Muscle layer of colon (tissue), 2 donors: ENCODE data around the gene RAMP1.

Experiments
- H3K27ac ChIP-seq: one replicate; pipeline ENCODE4 v1.7.0; 2013; ENCODE audit warnings: low read depth, mild to moderate bottlenecking, low read length, moderate library complexity
- H3K27me3 ChIP-seq, 2 donors: one replicate each; pipeline ENCODE4 v1.7.0; 2013; ENCODE audit warnings: low read length in 2 of 2, mild to moderate bottlenecking in 2 of 2; ENCODE audit not compliant: insufficient read depth in 2 of 2, control insufficient read depth in 1 of 2
- H3K36me3 ChIP-seq: one replicate; pipeline ENCODE4 v1.7.0; 2013; ENCODE audit warnings: mild to moderate bottlenecking, low read length; ENCODE audit not compliant: insufficient read depth
- H3K4me1 ChIP-seq: one replicate; pipeline ENCODE4 v1.7.0; 2013; ENCODE audit warnings: mild to moderate bottlenecking, low read length; ENCODE audit not compliant: insufficient read depth
- H3K4me3 ChIP-seq, 2 donors: one replicate each; pipeline ENCODE4 v1.7.0; 2013; ENCODE audit warnings: low read length in 2 of 2, low read depth in 1 of 2, mild to moderate bottlenecking in 1 of 2, moderate library complexity in 1 of 2
- H3K9ac ChIP-seq: one replicate; pipeline ENCODE4 v1.7.0; 2013; ENCODE audit warnings: low read length
- H3K9me3 ChIP-seq: one replicate; pipeline ENCODE4 v1.7.0; 2013; ENCODE audit warnings: mild to moderate bottlenecking, low read length
- donor health status: abdominal sarcoma.
- donor health status: Adenocarcinoma of cecum.

Gene RAMP1

GRCh38 chr2:237915576-237915975, 56.2 kb downstream of the RAMP1 start:
- Histone ChIP-seq H3K9ac (no peak overlapping the region), H3K27me3 (no peaks in the 10 kb centered on the region), H3K9me3 (no peaks in the 10 kb centered on the region), H3K36me3 (peaks cover 7% of the 10 kb centered on the region), H3K27ac (no peak overlapping the region), H3K4me1 (no peaks in the 10 kb centered on the region), H3K4me3 (no peak overlapping the region)

- H3K9me3 ChIP-seq: no peaks in the 10 kb centered on the region
- H3K9ac ChIP-seq: no peak overlapping the region
These were observed 56.9 kb downstream of the RAMP1 start for GRCh38 chr2:237916296-237916695.

GRCh38 chr2:237917696-237918374, 58.4 kb downstream of the RAMP1 start:
- no peak overlapping the region for H3K27ac ChIP-seq

More at GRCh38 chr2:237916296-237916695, 56.9 kb downstream of the RAMP1 start:
- no peak overlapping the region for H3K4me3 ChIP-seq
- no peak overlapping the region for H3K27ac ChIP-seq
- H3K36me3 ChIP-seq: peaks cover 7% of the 10 kb centered on the region
- no peaks in the 10 kb centered on the region for H3K27me3 ChIP-seq
- H3K4me1 ChIP-seq: no peaks in the 10 kb centered on the region

GRCh38 chr2:237919593-237919992, 60.2 kb downstream of the RAMP1 start:
- no peaks in the 10 kb centered on the region for H3K9me3 ChIP-seq
- no peak overlapping the region for H3K4me3 ChIP-seq
- no peaks in the 10 kb centered on the region for H3K36me3 ChIP-seq
- H3K27ac ChIP-seq: no peak overlapping the region
- H3K27me3 ChIP-seq: no peaks in the 10 kb centered on the region
- H3K4me1 ChIP-seq: peaks cover 14% of the 10 kb centered on the region
- no peak overlapping the region for H3K9ac ChIP-seq

More at GRCh38 chr2:237917696-237918374, 58.4 kb downstream of the RAMP1 start:
- H3K9ac ChIP-seq: no peak overlapping the region
- no peaks in the 10 kb centered on the region for H3K9me3 ChIP-seq
- no peak overlapping the region for H3K4me3 ChIP-seq
- H3K4me1 ChIP-seq: peaks cover 2% of the 10 kb centered on the region
- no peaks in the 10 kb centered on the region for H3K36me3 ChIP-seq
- no peaks in the 10 kb centered on the region for H3K27me3 ChIP-seq

GRCh38 chr2:237920673-237921072, 61.2 kb downstream of the RAMP1 start:
- Histone ChIP-seq H3K36me3 (no peaks in the 10 kb centered on the region), H3K9ac (no peak overlapping the region), H3K9me3 (no peaks in the 10 kb centered on the region), H3K27ac (no peak overlapping the region), H3K4me3 (no peak overlapping the region), H3K27me3 (no peaks in the 10 kb centered on the region), H3K4me1 (peaks cover 14% of the 10 kb centered on the region)

GRCh38 chr2:237921967-237922492, 62.6 kb downstream of the RAMP1 start:
- Histone ChIP-seq H3K27ac (no peak overlapping the region), H3K9me3 (no peaks in the 10 kb centered on the region), H3K4me1 (peaks cover 14% of the 10 kb centered on the region)

GRCh38 chr2:237922641-237923361, 63.4 kb downstream of the RAMP1 start:
- Histone ChIP-seq H3K9me3 (no peaks in the 10 kb centered on the region), H3K36me3 (no peaks in the 10 kb centered on the region), H3K9ac (no peak overlapping the region), H3K27me3 (no peaks in the 10 kb centered on the region), H3K4me3 (peak overlapping the region in 1 of 2 donors; percentile 52), H3K27ac (peak overlapping the region; percentile 63), H3K4me1 (peaks cover 14% of the 10 kb centered on the region)

More at GRCh38 chr2:237921967-237922492, 62.6 kb downstream of the RAMP1 start:
- Histone ChIP-seq H3K27me3 (no peaks in the 10 kb centered on the region), H3K4me3 (no peak overlapping the region), H3K36me3 (no peaks in the 10 kb centered on the region), H3K9ac (no peak overlapping the region)

- H3K36me3 ChIP-seq: no peaks in the 10 kb centered on the region
- H3K9ac ChIP-seq: no peak overlapping the region
- no peaks in the 10 kb centered on the region for H3K9me3 ChIP-seq
- H3K27me3 ChIP-seq: no peaks in the 10 kb centered on the region
- peak overlapping the region; percentile 63 for H3K27ac ChIP-seq
- H3K4me1 ChIP-seq: peaks cover 14% of the 10 kb centered on the region
- peak overlapping the region; percentile 12 to 52 for H3K4me3 ChIP-seq
These were observed 64.2 kb downstream of the RAMP1 start for GRCh38 chr2:237923481-237924163.

- H3K4me1 ChIP-seq: peaks cover 14% of the 10 kb centered on the region
- no peak overlapping the region for H3K4me3 ChIP-seq
- H3K27ac ChIP-seq: no peak overlapping the region
- no peak overlapping the region for H3K9ac ChIP-seq
- H3K9me3 ChIP-seq: no peaks in the 10 kb centered on the region
- H3K36me3 ChIP-seq: no peaks in the 10 kb centered on the region
- H3K27me3 ChIP-seq: no peaks in the 10 kb centered on the region
These were observed 64.7 kb downstream of the RAMP1 start for GRCh38 chr2:237924164-237924534.

- Histone ChIP-seq H3K4me1 (peaks cover 29% of the 10 kb centered on the region), H3K9me3 (no peaks in the 10 kb centered on the region), H3K9ac (no peak overlapping the region), H3K36me3 (no peaks in the 10 kb centered on the region), H3K27ac (no peak overlapping the region), H3K4me3 (no peak overlapping the region), H3K27me3 (no peaks in the 10 kb centered on the region)
These were observed 67.7 kb downstream of the RAMP1 start for GRCh38 chr2:237927135-237927534.

GRCh38 chr2:237927986-237928385, 68.6 kb downstream of the RAMP1 start:
- Histone ChIP-seq H3K27me3 (no peaks in the 10 kb centered on the region), H3K4me3 (no peak overlapping the region), H3K36me3 (no peaks in the 10 kb centered on the region), H3K9ac (no peak overlapping the region), H3K27ac (no peak overlapping the region), H3K4me1 (peaks cover 26% of the 10 kb centered on the region), H3K9me3 (no peaks in the 10 kb centered on the region)
